Sigmoid colon (tissue), 4 donors: ENCODE data around the gene NDFIP1.
A peak's percentile ranks its signal among the peaks of the same experiment; 100 is the strongest.

ENCODE experiments used
- CTCF ChIP-seq, 4 experiments: fragments of 450-650 bp in 3 of 4; fragments of 200-600 bp in 1 of 4; IDR thresholded peaks; one replicate each; pipeline ENCODE4 v1.5.1; 2016 to 2019; ENCODE audit warnings: antibody characterized with exemption in 4 of 4, mild to moderate bottlenecking in 3 of 4, moderate library complexity in 2 of 4
- POLR2A ChIP-seq, 2 donors: fragments of 450-650 bp; IDR thresholded peaks; one replicate each; pipeline ENCODE4 v1.6.1; 2016; ENCODE audit warnings: antibody characterized with exemption in 2 of 2, mild to moderate bottlenecking in 2 of 2, moderate library complexity in 2 of 2
- POLR2AphosphoS5 ChIP-seq, 4 donors: sonication (generic); formaldehyde crosslinking; IDR thresholded peaks; one replicate each; pipeline ENCODE4 v1.6.1; 2017; ENCODE audit warnings: antibody characterized with exemption in 4 of 4

DNA sequence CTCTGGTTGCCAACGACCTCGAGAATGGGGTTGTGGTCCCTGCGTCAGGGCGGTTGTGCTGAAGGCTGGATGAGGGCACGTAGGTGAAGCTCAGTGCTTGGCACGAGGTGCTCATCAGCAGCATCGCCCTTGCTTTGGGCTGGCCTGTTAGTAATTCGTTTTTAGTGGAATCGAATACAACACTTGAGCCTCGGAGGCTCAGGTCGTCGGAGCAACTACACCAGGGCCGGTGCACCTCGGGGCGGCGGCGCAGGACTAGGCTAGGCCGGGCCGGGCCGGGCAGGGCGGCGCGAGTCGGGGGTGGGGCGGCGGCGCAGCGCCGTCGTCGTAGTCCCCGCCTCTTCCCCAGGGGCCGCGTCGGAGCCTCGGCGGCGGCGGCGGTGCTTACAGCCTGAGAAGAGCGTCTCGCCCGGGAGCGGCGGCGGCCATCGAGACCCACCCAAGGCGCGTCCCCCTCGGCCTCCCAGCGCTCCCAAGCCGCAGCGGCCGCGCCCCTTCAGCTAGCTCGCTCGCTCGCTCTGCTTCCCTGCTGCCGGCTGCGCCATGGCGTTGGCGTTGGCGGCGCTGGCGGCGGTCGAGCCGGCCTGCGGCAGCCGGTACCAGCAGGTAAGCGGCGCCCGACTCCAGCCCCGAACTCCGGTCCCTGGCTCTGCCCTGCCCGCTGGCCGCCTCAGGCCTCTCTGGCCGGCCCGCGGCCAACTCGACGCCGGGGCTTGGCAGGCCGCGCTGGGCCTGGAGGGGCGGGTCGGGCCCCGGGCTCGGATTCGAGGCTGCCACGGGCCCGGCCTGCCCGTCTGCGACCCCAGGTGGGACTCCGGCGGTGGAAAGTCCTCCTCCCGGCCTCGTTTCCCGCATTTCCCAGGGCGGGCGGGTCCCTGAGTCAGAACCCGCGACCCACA lies at the start of gene NDFIP1:
- TF ChIP-seq POLR2AphosphoS5 (IDR thresholded peaks at IDR 0.05), result peak; percentile 89 to 97 (median 92)
- peak in 1 of 4 experiments; percentile 21 for TF ChIP-seq CTCF (IDR thresholded peaks at IDR 0.05)
- TF ChIP-seq POLR2A (IDR thresholded peaks at IDR 0.05), result peak; percentile 43 to 51
